Central memory CD8-positive, alpha-beta T cell (primary cell): ENCODE results near the gene TOP3A.

ENCODE experiments used
- ATAC-seq: fragments of 150-1000 bp; cut with Tn5 transposase; replicated peaks from 2 replicates; pipeline ENCODE4 v1.10.0; 2022; ENCODE audit warnings: mild to moderate bottlenecking, moderate FRiP score, moderate number of reproducible peaks; ENCODE audit not compliant: poor library complexity, severe bottlenecking; ENCODE audit errors: extremely low read depth
- DNase-seq, 2 donors: peaks; one replicate each; pipeline ENCODE4 v3.0.0; 2021; ENCODE audit warnings: low spot score in 2 of 2
- H3K27ac Mint-ChIP-seq: one replicate; pipeline ENCODE4 v1.8.0; 2022; ENCODE audit warnings: low read depth, mild to moderate bottlenecking, moderate library complexity, mixed read lengths
- H3K27me3 Mint-ChIP-seq: one replicate; pipeline ENCODE4 v1.8.0; 2022; ENCODE audit warnings: mixed read lengths
- H3K36me3 Mint-ChIP-seq: one replicate; pipeline ENCODE4 v1.8.0; 2022; ENCODE audit warnings: mild to moderate bottlenecking, moderate library complexity, mixed read lengths; ENCODE audit not compliant: insufficient read depth
- H3K4me1 Mint-ChIP-seq: one replicate; pipeline ENCODE4 v1.8.0; 2022; ENCODE audit warnings: mixed read lengths
- H3K4me3 Mint-ChIP-seq: one replicate; pipeline ENCODE4 v1.8.0; 2022; ENCODE audit warnings: mild to moderate bottlenecking, moderate library complexity, mixed read lengths
- H3K9me3 Mint-ChIP-seq: one replicate; pipeline ENCODE4 v1.8.0; 2022; ENCODE audit warnings: mixed read lengths

TOP3A gene

DNA sequence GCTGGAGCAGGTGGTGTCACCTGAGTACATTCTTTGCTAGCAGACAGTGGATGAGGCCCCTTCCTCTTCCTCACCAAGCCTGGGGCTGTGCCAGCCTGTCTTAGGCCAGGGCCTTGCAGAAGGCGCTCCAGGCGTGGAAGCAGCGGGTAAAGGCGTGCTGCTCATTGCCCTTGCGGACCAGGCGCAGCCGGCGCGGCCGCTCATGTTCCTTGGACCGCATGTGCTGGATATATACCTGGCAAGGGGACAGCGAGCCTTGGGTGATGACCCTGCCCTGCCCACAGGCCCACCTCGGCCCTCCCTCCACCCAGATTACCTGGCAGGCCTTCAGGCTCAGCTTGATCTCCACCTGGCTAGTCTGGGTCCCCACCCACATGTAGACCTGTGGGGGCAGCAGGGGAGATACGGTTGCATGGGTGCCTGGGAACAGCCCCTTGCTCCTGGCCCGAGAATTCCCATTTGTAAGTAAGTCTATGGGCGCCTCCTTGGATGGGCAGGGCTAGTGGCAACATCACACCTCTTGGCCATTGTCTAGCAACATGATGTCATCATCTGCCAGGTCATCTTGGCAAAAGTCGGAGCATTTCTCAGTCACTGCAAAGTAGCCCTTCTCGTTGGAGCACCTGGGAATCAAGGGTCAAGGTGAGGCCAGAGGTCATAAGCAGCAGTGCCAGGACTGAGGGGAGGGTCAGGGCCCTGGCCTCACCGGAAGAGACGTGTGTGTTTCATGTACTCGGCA lies 69.6 kb downstream of the TOP3A start:
- peaks cover 7% of the 10 kb centered on the region for H3K4me1 Mint-ChIP-seq
- H3K36me3 Mint-ChIP-seq, result peaks cover 29% of the 10 kb centered on the region
- H3K27me3 Mint-ChIP-seq, result no peaks in the 10 kb centered on the region
- no peaks in the 10 kb centered on the region for H3K9me3 Mint-ChIP-seq
- no peak for ATAC-seq
- no peak for DNase-seq
- H3K27ac Mint-ChIP-seq, result no peak overlapping the region
- H3K4me3 Mint-ChIP-seq, result no peak overlapping the region

DNA sequence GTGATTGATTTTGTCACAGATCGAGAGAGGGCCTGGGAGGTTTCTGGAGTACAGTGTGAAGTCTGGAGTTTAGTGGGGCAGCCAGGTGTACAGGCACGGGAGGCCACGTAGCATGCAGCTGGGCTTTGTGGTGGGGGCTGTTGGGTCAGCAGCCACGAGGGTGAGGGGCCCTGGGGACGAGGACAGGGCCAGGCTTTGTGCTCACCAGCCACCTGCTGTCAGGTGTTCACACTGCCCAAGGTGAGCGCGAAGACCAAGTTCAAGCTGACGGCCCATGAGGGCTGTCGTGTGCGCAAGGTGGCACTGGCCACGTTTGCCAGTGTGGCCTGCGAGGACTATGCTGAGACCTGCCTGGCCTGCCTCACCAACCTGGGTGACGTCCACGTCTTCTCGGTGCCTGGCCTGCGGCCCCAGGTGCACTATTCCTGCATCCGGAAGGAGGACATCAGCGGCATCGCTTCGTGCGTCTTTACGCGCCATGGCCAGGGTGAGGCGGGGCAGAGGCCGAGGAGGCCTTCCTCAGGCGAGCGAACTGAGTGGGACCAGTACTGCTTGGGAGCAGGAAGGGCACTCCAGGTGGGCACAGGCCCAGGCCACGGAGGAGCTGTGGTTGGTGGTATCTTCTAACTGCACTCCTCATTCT lies 73.4 kb downstream of the TOP3A start:
- H3K4me3 Mint-ChIP-seq, result no peak overlapping the region
- H3K9me3 Mint-ChIP-seq, result no peaks in the 10 kb centered on the region
- ATAC-seq (no peak), DNase-seq (no peak)
- no peaks in the 10 kb centered on the region for H3K4me1 Mint-ChIP-seq
- H3K27ac Mint-ChIP-seq, result peak overlapping the region; percentile 70
- peaks cover 17% of the 10 kb centered on the region for H3K36me3 Mint-ChIP-seq
- H3K27me3 Mint-ChIP-seq, result no peaks in the 10 kb centered on the region

DNA sequence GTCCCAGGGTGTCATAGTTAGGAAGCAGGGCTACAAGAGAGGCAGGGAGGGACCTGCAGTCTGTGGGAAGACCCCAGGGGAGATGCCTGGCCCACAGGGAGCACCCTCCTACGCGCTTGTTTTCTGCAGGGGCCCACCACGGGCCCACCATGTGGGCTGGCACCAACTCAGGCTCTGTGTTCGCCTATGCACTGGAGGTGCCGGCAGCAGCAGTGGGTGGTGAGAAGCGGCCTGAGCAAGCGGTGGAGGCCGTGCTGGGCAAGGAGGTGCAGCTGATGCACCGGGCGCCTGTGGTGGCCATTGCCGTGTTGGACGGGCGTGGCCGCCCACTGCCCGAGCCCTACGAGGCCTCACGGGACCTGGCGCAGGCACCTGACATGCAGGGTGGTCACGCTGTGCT lies 74.3 kb downstream of the TOP3A start:
- Mint-ChIP-seq H3K27me3 (no peaks in the 10 kb centered on the region), H3K4me3 (no peak overlapping the region), H3K9me3 (no peaks in the 10 kb centered on the region), H3K4me1 (peaks cover 5% of the 10 kb centered on the region), H3K27ac (peak overlapping the region; percentile 70), H3K36me3 (peaks cover 16% of the 10 kb centered on the region)
- DNase-seq (no peak), ATAC-seq (no peak)

DNA sequence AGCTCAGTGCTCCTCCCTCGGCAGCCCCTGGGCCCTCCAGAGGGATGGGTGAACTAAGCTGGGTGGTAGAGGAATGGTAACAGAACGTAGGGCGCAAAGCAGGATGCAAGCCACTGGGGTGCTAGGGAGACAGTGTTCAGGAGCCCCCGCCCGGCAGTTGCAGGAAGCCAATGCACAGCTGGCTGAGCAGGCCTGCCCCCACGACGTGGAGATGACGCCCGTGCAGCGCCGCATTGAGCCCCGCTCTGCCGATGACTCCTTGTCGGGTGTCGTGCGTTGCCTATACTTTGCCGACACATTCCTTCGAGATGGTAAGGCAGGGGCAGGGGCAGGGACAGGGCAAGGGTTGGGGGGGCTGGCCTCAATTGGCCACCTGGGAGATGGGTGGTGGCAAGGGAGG lies 76.5 kb downstream of the TOP3A start:
- Mint-ChIP-seq H3K27ac (no peak overlapping the region), H3K36me3 (peaks cover 8% of the 10 kb centered on the region), H3K9me3 (no peaks in the 10 kb centered on the region), H3K4me3 (no peak overlapping the region), H3K4me1 (peaks cover 5% of the 10 kb centered on the region), H3K27me3 (no peaks in the 10 kb centered on the region)
- no peak for DNase-seq
- ATAC-seq, result no peak

DNA sequence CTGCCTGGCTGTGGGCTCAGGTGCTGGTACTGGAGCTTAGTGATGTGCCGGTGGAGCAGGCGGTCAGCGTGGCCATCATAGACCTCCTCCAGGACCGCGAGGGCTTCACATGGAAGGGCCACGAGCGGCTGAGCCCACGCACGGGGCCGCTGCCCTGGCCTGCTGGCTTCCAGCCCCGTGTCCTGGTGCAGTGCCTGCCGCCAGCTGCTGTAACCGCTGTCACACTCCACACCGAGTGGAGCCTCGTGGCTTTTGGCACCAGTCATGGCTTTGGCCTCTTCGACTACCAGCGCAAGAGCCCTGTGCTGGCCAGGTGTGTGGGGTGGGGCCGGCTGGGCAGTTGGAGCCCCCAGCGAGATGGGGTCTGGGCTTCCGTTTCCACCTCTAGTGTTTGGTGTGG lies 77.3 kb downstream of the TOP3A start:
- ATAC-seq (no peak), DNase-seq (no peak)
- Mint-ChIP-seq H3K4me1 (peaks cover 5% of the 10 kb centered on the region), H3K27me3 (no peaks in the 10 kb centered on the region), H3K9me3 (no peaks in the 10 kb centered on the region), H3K4me3 (no peak overlapping the region), H3K27ac (no peak overlapping the region), H3K36me3 (peaks cover 7% of the 10 kb centered on the region)

DNA sequence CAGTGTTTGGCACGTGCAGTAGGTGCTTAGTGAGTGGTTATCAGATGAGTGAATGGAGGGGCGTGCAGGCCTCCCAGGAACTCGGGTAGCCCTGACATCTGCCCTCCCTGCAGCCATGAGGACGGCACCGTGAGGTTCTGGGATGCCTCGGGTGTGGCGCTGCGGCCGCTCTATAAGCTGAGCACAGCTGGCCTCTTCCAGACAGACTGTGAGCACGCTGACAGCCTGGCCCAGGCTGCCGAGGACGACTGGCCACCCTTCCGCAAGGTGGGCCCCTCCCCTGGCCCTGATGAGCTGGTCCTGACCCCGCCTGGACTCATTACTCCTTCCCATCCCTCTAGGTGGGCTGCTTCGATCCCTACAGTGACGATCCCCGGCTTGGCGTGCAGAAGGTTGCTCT lies 78.3 kb downstream of the TOP3A start:
- Mint-ChIP-seq H3K36me3 (peaks cover 7% of the 10 kb centered on the region), H3K4me3 (no peak overlapping the region), H3K4me1 (peaks cover 5% of the 10 kb centered on the region), H3K27me3 (no peaks in the 10 kb centered on the region), H3K27ac (peak overlapping the region; percentile 32), H3K9me3 (no peaks in the 10 kb centered on the region)
- ATAC-seq, result no peak
- DNase-seq, result no peak

DNA sequence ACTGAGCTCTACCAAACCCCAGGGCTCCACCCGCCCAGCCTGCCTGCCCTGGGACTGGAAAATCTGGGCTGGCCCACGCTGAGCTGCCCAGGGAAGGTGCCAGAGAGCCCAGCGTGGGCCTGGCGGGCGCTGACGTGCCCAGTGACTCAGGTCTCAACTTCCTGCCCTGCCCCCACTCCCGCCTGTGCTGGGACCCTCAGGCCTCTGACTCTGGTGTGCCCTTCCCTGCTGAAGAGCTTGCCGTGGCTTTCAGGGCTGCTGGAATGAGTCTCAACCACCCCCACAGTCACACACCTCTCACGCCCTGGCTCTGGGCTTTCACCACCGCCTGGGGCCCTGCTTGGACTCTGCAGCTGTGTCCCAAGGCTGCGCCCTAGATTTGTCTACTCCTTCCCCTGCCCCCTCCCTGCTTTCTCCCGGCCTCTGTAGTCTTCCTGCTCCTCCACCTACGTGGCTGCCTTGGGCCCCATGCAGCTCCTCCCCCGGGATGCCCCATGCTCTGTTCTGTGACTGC lies 79.0 kb downstream of the TOP3A start:
- no peak for ATAC-seq
- peak overlapping the region; percentile 32 for H3K27ac Mint-ChIP-seq
- H3K4me1 Mint-ChIP-seq, result peaks cover 10% of the 10 kb centered on the region
- no peaks in the 10 kb centered on the region for H3K9me3 Mint-ChIP-seq
- no peak for DNase-seq
- H3K4me3 Mint-ChIP-seq, result no peak overlapping the region
- H3K36me3 Mint-ChIP-seq, result peaks cover 7% of the 10 kb centered on the region
- no peaks in the 10 kb centered on the region for H3K27me3 Mint-ChIP-seq

DNA sequence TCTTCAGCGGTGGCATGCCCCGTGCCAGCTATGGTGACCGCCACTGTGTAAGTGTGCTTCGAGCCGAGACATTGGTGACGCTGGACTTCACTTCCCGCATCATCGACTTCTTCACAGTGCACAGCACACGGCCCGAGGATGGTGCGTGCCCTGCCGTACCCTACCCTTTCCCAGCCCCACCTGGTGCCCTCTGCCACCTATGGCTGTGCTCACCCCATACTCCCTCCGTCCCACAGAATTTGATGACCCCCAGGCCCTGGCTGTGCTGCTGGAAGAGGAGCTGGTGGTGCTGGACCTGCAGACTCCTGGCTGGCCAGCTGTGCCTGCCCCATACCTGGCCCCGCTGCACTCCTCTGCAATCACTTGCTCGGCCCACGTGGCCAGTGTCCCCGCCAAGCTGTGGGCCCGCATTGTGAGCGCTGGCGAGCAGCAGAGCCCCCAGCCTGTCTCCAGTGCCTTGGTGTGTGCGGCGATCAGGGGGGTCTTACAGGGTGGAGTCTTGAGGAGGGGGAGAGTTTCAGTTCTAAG lies 79.9 kb downstream of the TOP3A start:
- peaks cover 12% of the 10 kb centered on the region for H3K4me1 Mint-ChIP-seq
- H3K36me3 Mint-ChIP-seq, result peaks cover 4% of the 10 kb centered on the region
- DNase-seq (no peak), ATAC-seq (no peak)
- H3K9me3 Mint-ChIP-seq, result no peaks in the 10 kb centered on the region
- no peak overlapping the region for H3K4me3 Mint-ChIP-seq
- no peak overlapping the region for H3K27ac Mint-ChIP-seq
- H3K27me3 Mint-ChIP-seq, result no peaks in the 10 kb centered on the region

DNA sequence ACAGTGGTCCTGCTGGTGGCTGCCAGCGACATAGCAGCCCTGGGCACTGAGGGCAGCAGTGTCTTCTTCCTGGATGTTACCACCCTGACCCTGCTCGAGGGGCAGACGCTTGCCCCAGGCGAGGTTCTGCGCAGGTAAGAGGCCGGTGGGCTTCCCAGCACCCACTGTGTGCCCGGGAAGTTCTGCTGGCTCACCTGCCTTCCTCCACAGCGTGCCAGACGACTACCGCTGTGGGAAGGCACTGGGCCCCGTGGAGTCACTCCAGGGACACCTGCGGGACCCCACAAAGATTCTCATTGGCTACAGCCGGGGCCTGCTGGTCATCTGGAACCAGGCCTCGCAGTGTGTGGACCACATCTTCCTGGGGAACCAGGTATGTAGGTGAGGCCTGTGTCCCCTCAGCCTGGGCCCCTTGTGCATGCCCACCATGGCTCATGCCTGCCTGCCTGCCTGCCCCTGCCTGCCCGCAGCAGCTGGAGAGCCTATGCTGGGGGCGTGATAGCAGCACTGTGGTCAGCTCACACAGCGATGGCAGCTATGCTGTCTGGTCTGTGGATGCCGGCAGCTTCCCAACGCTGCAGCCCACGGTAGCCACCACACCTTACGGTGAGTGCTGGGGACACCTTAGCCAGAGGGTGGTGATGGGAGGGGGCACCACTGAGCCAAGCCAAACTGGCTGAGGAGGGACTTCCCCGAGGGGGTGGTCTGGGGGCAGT lies 80.8 kb downstream of the TOP3A start:
- Mint-ChIP-seq H3K36me3 (peaks cover 3% of the 10 kb centered on the region), H3K4me3 (no peak overlapping the region), H3K27me3 (no peaks in the 10 kb centered on the region), H3K27ac (no peak overlapping the region), H3K4me1 (peaks cover 17% of the 10 kb centered on the region), H3K9me3 (no peaks in the 10 kb centered on the region)
- ATAC-seq (no peak), DNase-seq (no peak)

DNA sequence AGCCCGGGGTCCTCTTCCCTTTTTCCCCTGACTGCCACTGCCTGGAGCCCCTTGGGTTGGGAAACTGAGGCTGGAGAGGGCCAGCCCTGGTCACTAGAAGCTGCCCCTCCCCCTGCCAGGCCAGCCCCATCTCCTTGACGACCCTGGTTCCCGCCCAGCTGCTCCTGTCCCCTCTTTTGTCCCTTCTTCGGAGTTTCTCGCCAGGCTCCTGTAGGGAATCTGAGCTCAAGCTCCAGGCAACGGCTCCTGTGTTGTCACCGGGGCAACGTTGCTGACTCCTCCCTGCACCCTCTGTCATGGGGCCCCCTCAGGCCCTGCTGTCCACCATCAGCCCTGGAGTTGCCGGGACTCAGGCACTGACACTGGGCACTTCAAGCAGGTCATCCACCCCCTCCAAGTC lies 83.6 kb downstream of the TOP3A start:
- Mint-ChIP-seq H3K27ac (no peak overlapping the region), H3K27me3 (no peaks in the 10 kb centered on the region), H3K9me3 (no peaks in the 10 kb centered on the region), H3K36me3 (peaks cover 6% of the 10 kb centered on the region), H3K4me1 (peaks cover 44% of the 10 kb centered on the region), H3K4me3 (no peak overlapping the region)
- DNase-seq (no peak), ATAC-seq (no peak)

DNA sequence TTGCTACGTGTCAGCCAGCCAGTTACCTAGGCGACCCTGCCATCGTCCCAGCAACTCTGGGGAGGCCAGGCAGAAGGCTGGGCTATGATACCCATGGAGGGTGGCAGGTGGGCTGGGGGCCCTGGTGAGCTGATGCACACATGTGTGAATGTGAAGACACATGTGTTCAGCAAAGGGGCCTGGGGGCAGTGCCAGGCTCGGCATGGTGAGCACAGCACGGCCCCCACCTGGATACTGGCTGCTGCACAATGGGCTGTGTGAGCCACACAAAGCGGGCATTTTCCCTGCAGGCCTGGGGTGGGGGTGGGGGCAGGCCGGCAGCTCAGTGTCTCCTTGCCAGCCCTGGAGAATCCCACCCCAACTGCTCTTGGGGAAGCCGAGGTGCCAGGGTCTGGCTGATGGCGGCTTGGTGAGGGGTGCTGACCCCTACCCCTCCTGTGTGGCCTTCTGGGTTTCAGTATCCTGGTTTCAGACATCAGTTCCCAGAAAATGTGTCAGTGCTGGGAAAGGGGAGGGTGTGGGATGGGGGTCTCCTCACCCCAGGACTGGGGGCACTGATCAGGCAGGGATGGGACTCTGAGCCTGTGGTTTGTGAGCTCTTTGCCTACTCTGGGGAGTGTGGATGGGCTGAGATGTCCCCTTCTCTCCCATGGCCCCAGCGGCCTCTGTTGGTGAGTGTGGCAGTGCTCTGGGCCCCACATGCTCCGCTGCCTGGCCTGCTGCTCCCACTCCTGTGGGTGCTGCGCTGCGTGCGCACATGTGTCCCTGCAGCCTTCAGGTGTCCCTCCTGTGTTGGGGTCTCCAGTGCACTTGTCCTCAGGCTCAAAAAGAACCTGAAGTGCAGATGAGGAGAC lies 84.3 kb downstream of the TOP3A start:
- no peak overlapping the region for H3K4me3 Mint-ChIP-seq
- H3K4me1 Mint-ChIP-seq, result peaks cover 44% of the 10 kb centered on the region
- H3K27me3 Mint-ChIP-seq, result no peaks in the 10 kb centered on the region
- no peak for ATAC-seq
- DNase-seq, result no peak
- H3K9me3 Mint-ChIP-seq, result no peaks in the 10 kb centered on the region
- peaks cover 7% of the 10 kb centered on the region for H3K36me3 Mint-ChIP-seq
- H3K27ac Mint-ChIP-seq, result no peak overlapping the region

DNA sequence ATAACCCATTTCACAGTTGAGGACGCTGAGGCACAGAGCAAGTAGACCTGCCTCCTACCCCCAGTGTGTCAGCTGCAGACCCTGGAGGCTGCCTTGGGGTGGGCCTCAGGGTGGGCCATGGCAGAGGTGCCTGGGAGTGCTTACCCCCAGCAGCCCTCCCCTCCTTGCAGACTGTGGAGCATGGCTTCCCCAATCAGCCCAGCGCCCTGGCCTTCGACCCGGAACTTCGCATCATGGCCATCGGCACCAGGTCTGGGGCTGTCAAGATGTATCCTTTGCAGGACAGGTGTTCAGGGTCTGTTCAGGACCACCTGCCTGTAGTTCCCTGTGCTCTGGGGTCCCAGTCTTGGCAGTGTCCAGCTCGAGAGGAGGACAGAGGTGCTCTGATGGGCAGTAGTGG lies 85.0 kb downstream of the TOP3A start:
- DNase-seq, result no peak
- H3K27ac Mint-ChIP-seq, result no peak overlapping the region
- H3K4me1 Mint-ChIP-seq, result peaks cover 44% of the 10 kb centered on the region
- peaks cover 7% of the 10 kb centered on the region for H3K36me3 Mint-ChIP-seq
- H3K9me3 Mint-ChIP-seq, result no peaks in the 10 kb centered on the region
- no peak for ATAC-seq
- H3K27me3 Mint-ChIP-seq, result no peaks in the 10 kb centered on the region
- no peak overlapping the region for H3K4me3 Mint-ChIP-seq
